ENCODE measurements around the gene RBM6.
"Not testable (repeated sequence)": the region's sequence is repeated elsewhere in the genome, so short reads cannot be mapped to it uniquely, and the experiment has no call there.

RBM6 gene

GRCh38 chr3:49901366-49902339, 38.3 kb upstream of the RBM6 start:
- no peak for TF ChIP-seq ZNF274 (IDR thresholded peaks at IDR 0.05; ENCODE audit: low read depth, low read length)
- TF ChIP-seq SUZ12 (IDR thresholded peaks at IDR 0.05; ENCODE audit: extremely low read depth, insufficient read depth, insufficient read length), result no peak
- no peak for TF ChIP-seq YY1 (IDR thresholded peaks at IDR 0.05; ENCODE audit: insufficient read depth, insufficient read length)
- Histone ChIP-seq H3K4me3 (ENCODE audit: insufficient read length, low read depth) (no peak overlapping the region), H3K9me3 (ENCODE audit: insufficient read depth, low read length) (no peaks in the 10 kb centered on the region), H3K36me3 (ENCODE audit: insufficient read depth, insufficient read length, low read length) (no peaks in the 10 kb centered on the region), H3K4me1 (ENCODE audit: insufficient read depth, insufficient read length) (peaks cover 23% of the 10 kb centered on the region), H3K9ac (ENCODE audit: insufficient read length, low read depth) (peak overlapping the region; percentile 51), H3K27me3 (ENCODE audit: insufficient read depth, insufficient read length) (peaks cover 8% of the 10 kb centered on the region)
- no peak for DNase-seq (ENCODE audit: low read depth, low spot score)

DNA sequence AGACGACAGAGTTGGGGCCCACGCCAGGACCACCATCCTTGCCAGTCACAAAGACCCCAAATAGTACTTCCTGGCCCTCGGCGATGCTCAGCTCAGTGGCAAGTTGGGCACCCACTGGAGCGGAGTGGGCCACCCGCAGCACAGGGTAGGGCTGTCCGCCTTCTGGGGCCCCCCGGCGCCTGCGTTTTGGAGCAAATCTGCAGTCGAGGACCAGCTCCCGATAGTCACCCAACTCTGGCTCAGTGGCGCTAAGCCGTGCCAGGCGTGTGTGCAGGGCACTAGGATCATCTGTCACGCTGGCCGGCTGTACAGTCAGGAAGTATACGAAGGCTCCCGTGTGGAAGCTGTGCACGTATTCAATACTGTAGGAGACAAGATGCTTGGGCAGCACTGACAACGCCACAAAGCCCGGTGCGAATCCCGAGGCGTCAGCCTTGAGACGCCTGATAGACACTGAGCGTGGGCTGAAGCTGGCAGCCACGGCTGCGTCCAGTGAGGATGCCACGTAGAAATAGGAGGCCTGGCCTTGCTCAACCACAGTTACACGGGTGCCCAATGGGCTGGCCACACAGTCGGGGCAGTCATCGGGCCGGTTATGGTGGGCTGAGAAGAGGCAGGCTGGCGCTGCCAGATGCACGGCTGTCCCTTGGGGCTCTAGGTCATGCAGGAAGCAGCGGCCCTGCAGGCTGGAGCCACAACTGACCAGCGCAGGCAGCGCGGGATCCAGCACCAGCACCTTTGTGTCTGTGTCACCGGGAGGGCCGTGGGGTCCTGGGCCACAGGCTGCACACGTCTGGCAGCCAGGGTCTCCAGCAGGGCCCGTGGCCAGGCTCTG, 37.2 kb upstream of the RBM6 start:
- DNase-seq (ENCODE audit: low read depth, low spot score), result no peak
- Histone ChIP-seq H3K9ac (ENCODE audit: insufficient read length, low read depth) (peak overlapping the region; percentile 57), H3K27me3 (ENCODE audit: insufficient read depth, insufficient read length) (peaks cover 14% of the 10 kb centered on the region), H3K4me1 (ENCODE audit: insufficient read depth, insufficient read length) (peaks cover 28% of the 10 kb centered on the region), H3K9me3 (ENCODE audit: insufficient read depth, low read length) (no peaks in the 10 kb centered on the region), H3K36me3 (ENCODE audit: insufficient read depth, insufficient read length, low read length) (no peaks in the 10 kb centered on the region), H3K4me3 (ENCODE audit: insufficient read length, low read depth) (no peak overlapping the region)
- TF ChIP-seq ZNF274 (IDR thresholded peaks at IDR 0.05; ENCODE audit: low read depth, low read length), result no peak
- no peak for TF ChIP-seq YY1 (IDR thresholded peaks at IDR 0.05; ENCODE audit: insufficient read depth, insufficient read length)
- TF ChIP-seq SUZ12 (IDR thresholded peaks at IDR 0.05; ENCODE audit: extremely low read depth, insufficient read depth, insufficient read length), result no peak

GRCh38 chr3:49903451-49904424, 36.2 kb upstream of the RBM6 start, which contains the start of gene MST1R:
Gene MST1R (minus strand): TSS chr3:49903873. CDS start chr3:49903609, 264 bp downstream.
- Histone ChIP-seq H3K9ac (ENCODE audit: insufficient read length, low read depth) (peak within 1 kb of the TSS; percentile 57), H3K4me1 (ENCODE audit: insufficient read depth, insufficient read length) (peaks cover 36% of the 10 kb centered on the region), H3K36me3 (ENCODE audit: insufficient read depth, insufficient read length, low read length) (no peaks in the 10 kb centered on the region), H3K27me3 (ENCODE audit: insufficient read depth, insufficient read length) (peaks cover 16% of the 10 kb centered on the region), H3K4me3 (ENCODE audit: insufficient read length, low read depth) (peak within 1 kb of the TSS; percentile 22), H3K9me3 (ENCODE audit: insufficient read depth, low read length) (no peaks in the 10 kb centered on the region)
- TF ChIP-seq ZNF274 (IDR thresholded peaks at IDR 0.05; ENCODE audit: low read depth, low read length), result no peak
- no peak for TF ChIP-seq SUZ12 (IDR thresholded peaks at IDR 0.05; ENCODE audit: extremely low read depth, insufficient read depth, insufficient read length)
- TF ChIP-seq YY1 (IDR thresholded peaks at IDR 0.05; ENCODE audit: insufficient read depth, insufficient read length), result no peak
- DNase-seq (ENCODE audit: low read depth, low spot score), result peak; percentile 66

GRCh38 chr3:49904448-49904847, 35.5 kb upstream of the RBM6 start:
- not testable (repeated sequence) for H3K36me3 ChIP-seq (ENCODE audit: insufficient read depth, insufficient read length, low read length); H3K4me3 ChIP-seq (ENCODE audit: insufficient read length, low read depth); H3K9me3 ChIP-seq (ENCODE audit: insufficient read depth, low read length); DNase-seq (ENCODE audit: low read depth, low spot score)
- Histone ChIP-seq H3K27me3 (ENCODE audit: insufficient read depth, insufficient read length) (peaks cover 23% of the 10 kb centered on the region), H3K9ac (ENCODE audit: insufficient read length, low read depth) (peak overlapping the region; percentile 57), H3K4me1 (ENCODE audit: insufficient read depth, insufficient read length) (peaks cover 43% of the 10 kb centered on the region)

DNA sequence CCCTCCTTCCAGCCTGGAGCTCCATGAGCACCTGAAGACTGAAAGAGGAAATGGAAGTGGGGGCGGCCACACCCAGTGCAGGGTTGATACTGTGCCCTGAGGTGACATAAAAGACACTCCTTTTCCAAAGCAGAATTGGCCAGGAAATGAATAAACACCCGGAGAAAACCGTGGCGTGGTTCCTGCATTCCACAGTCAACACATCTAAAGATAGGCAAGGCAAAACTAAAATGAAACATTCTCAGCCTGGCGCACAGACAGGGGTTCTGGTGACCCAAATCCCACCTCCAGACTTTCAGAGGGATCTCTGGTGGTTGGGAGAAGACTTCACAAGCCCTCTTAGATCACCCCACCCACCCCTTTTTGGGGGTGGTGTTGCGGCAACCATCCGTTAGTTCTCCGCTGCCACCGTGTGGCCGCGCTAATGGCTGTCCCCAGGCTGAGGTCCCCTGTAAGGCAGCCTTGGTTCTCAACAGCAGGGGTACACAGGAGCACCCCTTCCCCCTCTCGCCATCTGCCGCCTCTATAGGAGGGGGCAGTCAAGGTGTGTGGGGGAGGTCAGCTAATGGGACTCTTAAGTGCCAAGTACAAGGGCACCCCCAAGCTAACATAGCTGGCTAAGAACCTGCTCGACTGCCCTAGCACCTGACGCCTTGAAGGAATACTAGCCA, 33.7 kb upstream of the RBM6 start:
- Histone ChIP-seq H3K27me3 (ENCODE audit: insufficient read depth, insufficient read length) (peaks cover 28% of the 10 kb centered on the region), H3K4me3 (ENCODE audit: insufficient read length, low read depth) (no peak overlapping the region), H3K9me3 (ENCODE audit: insufficient read depth, low read length) (no peaks in the 10 kb centered on the region), H3K36me3 (ENCODE audit: insufficient read depth, insufficient read length, low read length) (peaks cover 11% of the 10 kb centered on the region), H3K9ac (ENCODE audit: insufficient read length, low read depth) (peak overlapping the region; percentile 23), H3K4me1 (ENCODE audit: insufficient read depth, insufficient read length) (peaks cover 58% of the 10 kb centered on the region)
- DNase-seq (ENCODE audit: low read depth, low spot score), result no peak
- no peak for TF ChIP-seq YY1 (IDR thresholded peaks at IDR 0.05; ENCODE audit: insufficient read depth, insufficient read length)
- TF ChIP-seq SUZ12 (IDR thresholded peaks at IDR 0.05; ENCODE audit: extremely low read depth, insufficient read depth, insufficient read length), result no peak
- TF ChIP-seq ZNF274 (IDR thresholded peaks at IDR 0.05; ENCODE audit: low read depth, low read length), result no peak

All from NT2/D1 (cell line).